Measurements from ENCODE around the gene SHISA4. TPM values are rescaled to one million over a fixed set of nuclear protein-coding genes. Genes with fewer than 3 reads are reported as not detected.
"Not testable (repeated sequence)": the region's sequence is repeated elsewhere in the genome, so short reads cannot be mapped to it uniquely, and the experiment has no call there.

Gene SHISA4
- 21.2 and 25.6 TPM in 2 replicates for total RNA-seq
- 78.2 and 95.1 TPM in 2 replicates for polyA plus RNA-seq
- polyA plus RNA-seq (2011; cell fraction: cytosol; rRNA removed): 38.6 and 43.1 TPM in 2 replicates
- polyA plus RNA-seq (2011; cell fraction: nucleus; rRNA removed): 13.5 and 15.9 TPM in 2 replicates
- 20.6 and 26.7 TPM in 2 replicates for polyA plus RNA-seq (2012)
- 24.6 and 26.2 TPM in 2 replicates for polyA minus RNA-seq
- polyA minus RNA-seq (2011; cell fraction: cytosol; rRNA and poly(A)+ RNA removed): not detected
- polyA minus RNA-seq (2011; cell fraction: nucleus; rRNA and poly(A)+ RNA removed): 3.6 and 4.4 TPM in 2 replicates
- Bru-seq, nascent RNA: percentile 40 among the genes with signal in this experiment
- percentile 63 among the genes with signal in this experiment for BruChase-seq, experiment 1, labeled RNA remaining after a 6-hour chase
- BruChase-seq, experiment 2, labeled RNA remaining after a 2-hour chase: percentile 40 among the genes with signal in this experiment
- long read RNA-seq, transcript SHISA4-201 (5 exons, 1,341 nt): major isoform, 49 of 122 reads
- long read RNA-seq, partial matches to known transcripts: 53 of 122 reads
- long read RNA-seq, other reads (novel, unspliced or antisense): 17 of 122 reads

GRCh38 chr1:201888282-201889089 lies at the start of gene SHISA4:
SHISA4 (plus strand) TSS chr1:201888898; CDS start chr1:201888995, 97 bp downstream.
- H4K20me1 ChIP-seq (replicated peaks; ENCODE audit: control insufficient read depth, extremely low read depth, insufficient read depth, low read length): no peaks in the 10 kb centered on the region
- H2AFZ ChIP-seq (ENCODE audit: low read depth, low read length): peak within 1 kb of the TSS; percentile 87
- TF ChIP-seq CTCF (IDR thresholded peaks at IDR 0.05; ENCODE audit: extremely low read depth in 1 of 2, insufficient read depth in 1 of 2, low read depth in 1 of 2, low read length in 2 of 2) (no peak), POLR2AphosphoS5 (IDR thresholded peaks at IDR 0.05; ENCODE audit: insufficient read depth, low read depth, low read length) (peak; percentile 30)
- peak within 1 kb of the TSS; percentile 50 for H3K9ac ChIP-seq (replicated peaks; ENCODE audit: extremely low read depth, insufficient read depth, low read length)
- no TSS peak for BruUV-seq (replicated peaks)
- H3K4me1 ChIP-seq (ENCODE audit: control insufficient read depth, extremely low read depth, insufficient read depth, low read length): peaks cover 9% of the 10 kb centered on the region
- H3K4me2 ChIP-seq (ENCODE audit: insufficient read depth, low read length): peak within 1 kb of the TSS; percentile 54
- H3K27me3 ChIP-seq (ENCODE audit: control insufficient read depth in 2 of 2, insufficient read depth in 2 of 2, low read length in 2 of 2): no peaks in the 10 kb centered on the region
- H3K36me3 ChIP-seq (ENCODE audit: control insufficient read depth in 2 of 2, extremely low read depth in 1 of 2, insufficient read depth in 2 of 2, low read length in 2 of 2): no peaks in the 10 kb centered on the region
- H3K79me2 ChIP-seq (ENCODE audit: control insufficient read depth, insufficient read depth, low read length): no peaks in the 10 kb centered on the region
- H3K9me3 ChIP-seq (replicated peaks; ENCODE audit: control insufficient read depth, insufficient read depth, low read length): no peaks in the 10 kb centered on the region
- FAIRE-seq (peak; percentile 95), DNase-seq (ENCODE audit: low read depth, low spot score) (peak; percentile 81)
- H3K9me1 ChIP-seq (replicated peaks; ENCODE audit: control insufficient read depth, extremely low read depth, insufficient read depth, low read length): no peaks in the 10 kb centered on the region
- CTCF ChIA-PET: interaction anchor here (2.1 to 2.4 kb wide), 2 partner anchors 10 to 84 kb away, joined by 5 to 21 read pairs; no protein-coding TSS in a partner anchor
- dilution Hi-C loops (cut with MboI; ENCODE audit: extremely low pct_ligation_motif_present, low sequenced_read_pairs) (no loop called here), intact Hi-C loops (cut with micrococcal nuclease) (no loop called here)
- H3K27ac ChIP-seq (ENCODE audit: insufficient read depth, low read depth, low read length): no peak within 1 kb of the TSS
- POLR2A ChIA-PET: no interaction called here
- peak within 1 kb of the TSS; percentile 49 to 54 (median 53) for H3K4me3 ChIP-seq (replicated peaks in 1 of 3; ENCODE audit: insufficient read depth in 1 of 3, low read depth in 1 of 3, low read length in 3 of 3)

- H3K27ac ChIP-seq (ENCODE audit: insufficient read depth, low read depth, low read length); H3K27me3 ChIP-seq (ENCODE audit: control insufficient read depth in 2 of 2, insufficient read depth in 2 of 2, low read length in 2 of 2); H3K4me3 ChIP-seq (replicated peaks in 1 of 3; ENCODE audit: insufficient read depth in 1 of 3, low read depth in 1 of 3, low read length in 3 of 3); H3K9me1 ChIP-seq (replicated peaks; ENCODE audit: control insufficient read depth, extremely low read depth, insufficient read depth, low read length); H2AFZ ChIP-seq (ENCODE audit: low read depth, low read length); H3K4me1 ChIP-seq (ENCODE audit: control insufficient read depth, extremely low read depth, insufficient read depth, low read length); dilution Hi-C loops (cut with MboI; ENCODE audit: extremely low pct_ligation_motif_present, low sequenced_read_pairs); BruUV-seq (replicated peaks); H4K20me1 ChIP-seq (replicated peaks; ENCODE audit: control insufficient read depth, extremely low read depth, insufficient read depth, low read length); H3K36me3 ChIP-seq (ENCODE audit: control insufficient read depth in 2 of 2, extremely low read depth in 1 of 2, insufficient read depth in 2 of 2, low read length in 2 of 2); DNase-seq (ENCODE audit: low read depth, low spot score); POLR2A ChIA-PET; H3K4me2 ChIP-seq (ENCODE audit: insufficient read depth, low read length); FAIRE-seq; intact Hi-C loops (cut with micrococcal nuclease); H3K9ac ChIP-seq (replicated peaks; ENCODE audit: extremely low read depth, insufficient read depth, low read length); H3K9me3 ChIP-seq (replicated peaks; ENCODE audit: control insufficient read depth, insufficient read depth, low read length): not testable (repeated sequence)
- CTCF ChIA-PET: interaction anchor here (1.0 to 1.1 kb wide), 2 partner anchors 9 to 11 kb away, joined by 3 read pairs; no protein-coding TSS in a partner anchor
- H3K79me2 ChIP-seq (ENCODE audit: control insufficient read depth, insufficient read depth, low read length): peaks cover 95% of the 10 kb centered on the region
These were observed 49.6 kb upstream of the SHISA4 start for GRCh38 chr1:201839089-201839488.
